ENCODE data around the gene FOXA3. TPM values are rescaled to one million over a fixed set of nuclear protein-coding genes. Genes with fewer than 3 reads are reported as not detected.

Gene FOXA3
- total RNA-seq, 6 experiments from 2014 or later, result 18.2 to 36.1 (median 25.3) TPM

DNA sequence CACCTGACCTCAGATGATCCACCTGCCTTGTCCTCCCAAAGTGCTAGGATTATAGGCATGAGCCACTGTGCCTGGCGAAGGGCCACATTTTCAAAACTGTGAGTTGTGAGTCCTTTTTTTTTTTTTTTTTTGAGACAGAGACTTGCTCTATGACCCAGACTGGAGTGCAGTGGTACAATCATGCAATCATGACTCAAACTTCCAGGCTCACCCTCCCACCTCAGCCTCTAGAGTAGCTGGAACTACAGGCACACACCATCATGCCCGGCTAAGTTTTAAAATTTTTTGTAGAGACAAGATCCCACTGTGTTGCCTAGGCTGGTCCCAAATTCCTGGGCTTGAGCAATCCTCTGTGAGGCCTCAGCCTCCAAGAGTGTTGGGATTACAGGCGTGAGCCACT lies 42.1 kb downstream of the FOXA3 start:
- WGBS (ENCODE audit: insufficient coverage, low coverage, low lambda C conversion rate, missing lambda C conversion rate), result 86% methylated on average over 3 of the region's 3 CpGs

DNA sequence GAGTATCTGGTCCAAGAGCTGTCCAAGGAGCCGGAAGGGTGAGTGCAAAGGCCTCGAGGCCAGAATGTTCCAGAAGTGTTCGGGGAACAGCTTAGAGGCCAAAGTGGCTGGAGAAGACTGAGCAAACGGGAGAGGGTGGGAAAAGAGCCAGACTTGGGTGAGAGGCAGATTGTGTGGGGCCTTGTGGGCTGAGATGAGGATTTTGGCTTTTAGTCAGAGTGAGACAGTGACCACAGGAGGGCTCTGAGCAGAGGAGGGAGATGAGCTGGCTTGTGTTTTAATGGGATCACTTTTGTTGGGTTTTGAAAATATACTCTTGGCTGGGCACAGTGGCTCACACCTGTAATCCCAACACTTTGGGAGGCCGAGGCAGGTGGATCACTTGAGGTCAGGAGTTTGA lies 44.8 kb downstream of the FOXA3 start:
- Histone ChIP-seq H3K27me3 (no peaks in the 10 kb centered on the region), H3K27ac (no peak overlapping the region), H3K4me1 (no peaks in the 10 kb centered on the region), H3K4me3 (no peak overlapping the region), H3K36me3 (no peaks in the 10 kb centered on the region), H3K9me3 (no peaks in the 10 kb centered on the region)
- no peak for ATAC-seq
- intact Hi-C loops (cut with DNase I), result no loop called here
- 72% methylated on average over 5 of the region's 5 CpGs for WGBS (ENCODE audit: insufficient coverage, low coverage, low lambda C conversion rate, missing lambda C conversion rate)
- no peak for TF ChIP-seq POLR2A (IDR thresholded peaks at IDR 0.05)
- TF ChIP-seq, protein P1, sequence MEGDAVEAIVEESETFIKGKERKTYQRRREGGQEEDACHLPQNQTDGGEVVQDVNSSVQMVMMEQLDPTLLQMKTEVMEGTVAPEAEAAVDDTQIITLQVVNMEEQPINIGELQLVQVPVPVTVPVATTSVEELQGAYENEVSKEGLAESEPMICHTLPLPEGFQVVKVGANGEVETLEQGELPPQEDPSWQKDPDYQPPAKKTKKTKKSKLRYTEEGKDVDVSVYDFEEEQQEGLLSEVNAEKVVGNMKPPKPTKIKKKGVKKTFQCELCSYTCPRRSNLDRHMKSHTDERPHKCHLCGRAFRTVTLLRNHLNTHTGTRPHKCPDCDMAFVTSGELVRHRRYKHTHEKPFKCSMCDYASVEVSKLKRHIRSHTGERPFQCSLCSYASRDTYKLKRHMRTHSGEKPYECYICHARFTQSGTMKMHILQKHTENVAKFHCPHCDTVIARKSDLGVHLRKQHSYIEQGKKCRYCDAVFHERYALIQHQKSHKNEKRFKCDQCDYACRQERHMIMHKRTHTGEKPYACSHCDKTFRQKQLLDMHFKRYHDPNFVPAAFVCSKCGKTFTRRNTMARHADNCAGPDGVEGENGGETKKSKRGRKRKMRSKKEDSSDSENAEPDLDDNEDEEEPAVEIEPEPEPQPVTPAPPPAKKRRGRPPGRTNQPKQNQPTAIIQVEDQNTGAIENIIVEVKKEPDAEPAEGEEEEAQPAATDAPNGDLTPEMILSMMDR (IDR thresholded peaks at IDR 0.05), result no peak
- no peak for DNase-seq

More for the DNA sequence above, 42.1 kb downstream of the FOXA3 start:
- TF ChIP-seq, protein P1 (IDR thresholded peaks at IDR 0.05), result no peak
- no peak for TF ChIP-seq POLR2A (IDR thresholded peaks at IDR 0.05)
- H3K4me3 ChIP-seq, result no peak overlapping the region
- no peak for DNase-seq
- H3K27ac ChIP-seq, result no peak overlapping the region
- H3K36me3 ChIP-seq, result no peaks in the 10 kb centered on the region
- ATAC-seq, result no peak
- peaks cover 0 to 9% (median 0%) of the 10 kb centered on the region in 4 donors for H3K4me1 ChIP-seq
- no peaks in the 10 kb centered on the region for H3K27me3 ChIP-seq
- intact Hi-C loops (cut with DNase I), result no loop called here
- no peaks in the 10 kb centered on the region for H3K9me3 ChIP-seq

DNA sequence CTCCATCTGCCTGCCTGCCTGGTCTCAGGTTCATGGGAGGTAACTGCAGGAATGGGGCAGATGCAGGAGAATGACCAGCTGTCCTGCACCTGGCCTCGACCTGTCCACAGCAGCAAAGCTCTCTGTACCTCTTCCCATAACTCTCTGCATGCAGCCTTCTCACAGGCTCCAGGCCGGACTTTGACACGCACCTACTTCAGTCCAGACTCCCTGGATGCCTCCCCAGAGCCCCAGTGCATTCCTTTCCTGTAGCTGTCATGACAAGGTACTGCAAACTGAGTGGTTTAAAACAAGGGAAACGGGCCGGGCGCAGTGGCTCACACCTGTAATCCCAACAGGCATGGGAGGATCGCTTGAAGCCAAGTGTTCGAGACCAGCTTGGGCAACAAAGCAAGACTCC lies 47.2 kb downstream of the FOXA3 start:
- ATAC-seq (no peak), DNase-seq (no peak)
- no peaks in the 10 kb centered on the region for H3K36me3 ChIP-seq
- 40% methylated on average over 3 of the region's 8 CpGs for WGBS (ENCODE audit: insufficient coverage, low coverage, low lambda C conversion rate, missing lambda C conversion rate)
- H3K27ac ChIP-seq, result no peak overlapping the region
- TF ChIP-seq, protein P1 (IDR thresholded peaks at IDR 0.05), result no peak
- no peak for TF ChIP-seq POLR2A (IDR thresholded peaks at IDR 0.05)
- no peaks in the 10 kb centered on the region for H3K9me3 ChIP-seq
- H3K27me3 ChIP-seq, result no peaks in the 10 kb centered on the region
- H3K4me1 ChIP-seq, result no peaks in the 10 kb centered on the region
- intact Hi-C loops (cut with DNase I), result no loop called here
- H3K4me3 ChIP-seq, result no peak overlapping the region

DNA sequence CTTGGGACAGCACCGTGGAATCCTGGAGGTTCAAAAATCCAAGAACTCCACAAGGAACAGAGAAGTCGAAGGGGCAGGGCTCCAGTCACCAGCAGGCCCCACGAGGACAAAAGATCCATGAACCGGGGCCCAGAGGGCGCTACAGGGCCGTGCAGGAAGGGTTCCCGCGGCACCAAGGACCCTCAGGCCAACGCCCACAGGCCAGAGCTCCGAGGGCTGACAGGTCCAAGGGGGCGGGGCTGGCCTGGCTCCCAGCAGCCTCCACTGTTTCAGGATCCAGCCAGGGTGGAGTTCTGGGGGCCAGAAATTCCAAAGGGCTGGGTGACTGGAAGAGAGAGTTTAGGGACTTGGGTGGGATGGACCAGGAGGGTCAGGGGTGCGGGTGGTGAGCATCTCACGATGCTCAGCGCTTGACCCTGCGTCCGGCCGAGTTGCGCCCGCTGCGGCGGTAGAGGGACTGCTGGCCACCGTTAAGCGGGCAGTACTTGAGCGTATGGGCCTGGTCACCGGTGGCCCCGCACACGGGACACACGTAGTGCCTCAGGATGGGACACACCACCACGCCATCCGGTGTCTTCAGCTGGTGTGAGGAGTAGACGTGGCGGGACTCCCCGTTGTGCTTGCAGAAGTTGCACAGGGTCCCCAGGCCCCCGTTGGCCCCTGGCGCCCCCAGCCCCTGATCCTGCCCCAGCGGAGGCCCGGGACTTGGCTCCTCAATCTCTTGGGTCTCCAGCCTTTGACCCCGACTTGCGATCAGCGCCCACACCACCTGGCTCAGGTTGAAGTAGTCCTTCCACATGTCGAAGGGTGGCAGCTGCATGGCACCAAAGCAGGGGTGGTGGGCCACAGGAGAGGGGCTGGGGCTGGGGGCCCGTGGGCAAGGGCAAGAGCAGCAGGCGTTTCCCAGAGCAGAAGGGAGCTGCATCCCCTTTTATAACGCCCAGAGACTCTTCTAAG lies 50.0 kb downstream of the FOXA3 start, which contains the start of gene NANOS2:
NANOS2 (minus strand) TSS at position 905 of the 957 bp plus-strand sequence; CDS start at position 820, 85 bp downstream.
- H3K36me3 ChIP-seq, result no peaks in the 10 kb centered on the region
- ATAC-seq (peak in 1 of 4 donors; percentile 45), DNase-seq (no peak)
- H3K9me3 ChIP-seq, result no peaks in the 10 kb centered on the region
- no peaks in the 10 kb centered on the region for H3K27me3 ChIP-seq
- intact Hi-C loops (cut with DNase I), result no loop called here
- no peak within 1 kb of the TSS for H3K27ac ChIP-seq
- 70% methylated on average over 16 of the region's 44 CpGs for WGBS (ENCODE audit: insufficient coverage, low coverage, low lambda C conversion rate, missing lambda C conversion rate)
- no peaks in the 10 kb centered on the region for H3K4me1 ChIP-seq
- H3K4me3 ChIP-seq, result no peak within 1 kb of the TSS
- no peak for TF ChIP-seq POLR2A (IDR thresholded peaks at IDR 0.05)
- TF ChIP-seq, protein P1 (IDR thresholded peaks at IDR 0.05), result no peak
